HCT116 (cell line): ENCODE results near the gene LRRFIP2.

Source experiments
- CEBPB ChIP-seq: IDR thresholded peaks from 2 replicates; pipeline ENCODE4 v1.6.1; 2012; ENCODE audit warnings: low read depth
- POLR2AphosphoS5 ChIP-seq: IDR thresholded peaks from 2 replicates; pipeline ENCODE4 v1.6.1; 2011; ENCODE audit warnings: mild to moderate bottlenecking, low read depth, low read length, moderate library complexity
- RAD21 ChIP-seq: IDR thresholded peaks from 2 replicates; pipeline ENCODE4 v1.6.1; 2012; ENCODE audit warnings: low read depth, mild to moderate bottlenecking
- SP1 ChIP-seq: IDR thresholded peaks from 2 replicates; pipeline ENCODE4 v1.6.1; 2012; ENCODE audit warnings: low read depth
- YY1 ChIP-seq: IDR thresholded peaks from 2 replicates; pipeline ENCODE4 v1.6.1; 2011; ENCODE audit warnings: low read length, low read depth, moderate library complexity, mild to moderate bottlenecking; ENCODE audit not compliant: insufficient replicate concordance; ENCODE audit errors: extremely low read depth
- TF ChIP-seq, protein P1 (sequence below), 3 experiments: fragments of 200-600 bp in 1 of 3; sonication (generic) in 1 of 3; IDR thresholded peaks in 2 of 3; conservative IDR thresholded peaks in 1 of 3; 2 replicates each; pipeline ENCODE4 v1.5.1; 2012 to 2017; ENCODE audit warnings: low read depth in 2 of 3, low read length in 2 of 3, antibody characterized with exemption in 1 of 3, borderline replicate concordance in 1 of 3, control low read depth in 1 of 3, mild to moderate bottlenecking in 1 of 3, mixed read lengths in 1 of 3, mixed run types in 1 of 3, moderate library complexity in 1 of 3; ENCODE audit not compliant: insufficient read depth in 1 of 3
- TF ChIP-seq, protein P2 (sequence below): IDR thresholded peaks from 2 replicates; pipeline ENCODE4 v1.6.1; 2012

DNA sequence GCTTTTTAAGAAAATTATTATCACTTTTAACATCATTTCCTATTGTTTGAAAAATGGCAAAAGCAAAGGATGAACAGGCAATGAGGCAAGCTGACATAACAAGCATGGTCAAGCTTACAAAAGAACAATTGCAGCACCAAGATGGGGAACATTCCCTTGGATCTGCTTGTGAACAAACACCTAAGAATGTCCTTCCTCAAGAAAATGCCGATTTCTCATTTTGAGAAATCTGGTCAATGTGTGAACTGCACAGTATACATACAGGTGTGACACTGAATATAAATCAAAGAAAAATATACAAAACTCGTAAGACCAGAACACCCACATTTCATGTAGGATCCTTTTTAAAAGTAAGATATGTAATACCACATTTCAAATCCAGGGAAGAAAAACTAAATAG, 58.9 kb downstream of the LRRFIP2 start:
- TF ChIP-seq SP1, result no peak
- TF ChIP-seq, protein P1, sequence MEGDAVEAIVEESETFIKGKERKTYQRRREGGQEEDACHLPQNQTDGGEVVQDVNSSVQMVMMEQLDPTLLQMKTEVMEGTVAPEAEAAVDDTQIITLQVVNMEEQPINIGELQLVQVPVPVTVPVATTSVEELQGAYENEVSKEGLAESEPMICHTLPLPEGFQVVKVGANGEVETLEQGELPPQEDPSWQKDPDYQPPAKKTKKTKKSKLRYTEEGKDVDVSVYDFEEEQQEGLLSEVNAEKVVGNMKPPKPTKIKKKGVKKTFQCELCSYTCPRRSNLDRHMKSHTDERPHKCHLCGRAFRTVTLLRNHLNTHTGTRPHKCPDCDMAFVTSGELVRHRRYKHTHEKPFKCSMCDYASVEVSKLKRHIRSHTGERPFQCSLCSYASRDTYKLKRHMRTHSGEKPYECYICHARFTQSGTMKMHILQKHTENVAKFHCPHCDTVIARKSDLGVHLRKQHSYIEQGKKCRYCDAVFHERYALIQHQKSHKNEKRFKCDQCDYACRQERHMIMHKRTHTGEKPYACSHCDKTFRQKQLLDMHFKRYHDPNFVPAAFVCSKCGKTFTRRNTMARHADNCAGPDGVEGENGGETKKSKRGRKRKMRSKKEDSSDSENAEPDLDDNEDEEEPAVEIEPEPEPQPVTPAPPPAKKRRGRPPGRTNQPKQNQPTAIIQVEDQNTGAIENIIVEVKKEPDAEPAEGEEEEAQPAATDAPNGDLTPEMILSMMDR (IDR thresholded peaks at IDR 0.05 in 2 of 3, conservative IDR thresholded peaks at IDR 0.05 in 1 of 3; ENCODE audit: borderline replicate concordance in 1 of 3, insufficient read depth in 1 of 3, low read depth in 2 of 3, low read length in 2 of 3), result no peak
- TF ChIP-seq YY1, result no peak
- no peak for TF ChIP-seq CEBPB
- TF ChIP-seq, protein P2, sequence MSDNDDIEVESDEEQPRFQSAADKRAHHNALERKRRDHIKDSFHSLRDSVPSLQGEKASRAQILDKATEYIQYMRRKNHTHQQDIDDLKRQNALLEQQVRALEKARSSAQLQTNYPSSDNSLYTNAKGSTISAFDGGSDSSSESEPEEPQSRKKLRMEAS, result no peak
- TF ChIP-seq RAD21, result no peak
- TF ChIP-seq POLR2AphosphoS5, result no peak
